SHP77 (cell line): ENCODE measurements around the gene PCCA.
"Not testable (repeated sequence)": the region's sequence is repeated elsewhere in the genome, so short reads cannot be mapped to it uniquely, and the experiment has no call there.

Experiments
- DNase-seq, 2 experiments: peaks; one replicate each; lab custom pipeline; 2025; lab: John Stamatoyannopoulos, UW

Gene PCCA

DNA sequence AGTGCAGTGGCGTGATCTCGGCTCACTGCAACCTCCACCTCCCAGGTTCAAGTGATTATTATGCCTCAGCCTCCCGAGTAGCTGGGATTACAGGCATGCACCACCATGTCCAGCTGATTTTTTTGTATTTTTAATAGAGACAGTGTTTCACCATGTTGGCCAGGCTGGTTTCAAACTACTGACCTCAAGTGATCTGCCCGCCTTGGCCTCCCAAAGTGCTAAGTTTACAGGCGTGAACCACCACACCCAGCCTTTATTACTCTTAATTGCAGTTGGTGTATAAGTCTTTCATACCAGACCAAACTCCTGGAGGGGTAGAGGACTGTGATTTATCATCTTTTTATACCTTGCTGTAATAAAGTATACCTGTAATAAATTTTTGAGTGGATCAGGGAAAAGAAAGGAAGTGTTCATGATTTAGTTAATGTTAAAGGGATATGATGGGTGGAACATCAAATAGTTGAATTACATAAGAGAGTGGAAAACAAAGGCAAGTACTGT is 52.6 kb downstream of the PCCA start:
- DNase-seq = not testable (repeated sequence)

DNA sequence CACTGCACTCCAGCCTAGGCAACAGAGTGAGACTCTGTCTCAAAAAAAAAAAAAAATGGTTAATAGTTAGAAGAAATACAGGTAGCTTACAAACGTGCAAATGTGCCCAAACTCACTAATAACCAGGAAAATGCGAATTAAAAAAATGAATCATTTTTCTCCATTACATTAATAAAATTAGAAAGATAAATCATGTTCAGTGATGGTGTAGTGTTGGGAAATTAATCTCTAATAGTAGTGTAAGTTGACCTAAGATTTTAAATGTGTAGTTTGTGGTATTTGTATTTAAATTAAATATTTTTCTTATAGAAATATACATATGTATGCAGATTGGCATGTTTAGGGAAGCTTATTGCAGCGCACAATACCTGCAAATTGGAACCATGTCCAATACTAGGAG is 57.6 kb downstream of the PCCA start:
- no peak for DNase-seq

DNA sequence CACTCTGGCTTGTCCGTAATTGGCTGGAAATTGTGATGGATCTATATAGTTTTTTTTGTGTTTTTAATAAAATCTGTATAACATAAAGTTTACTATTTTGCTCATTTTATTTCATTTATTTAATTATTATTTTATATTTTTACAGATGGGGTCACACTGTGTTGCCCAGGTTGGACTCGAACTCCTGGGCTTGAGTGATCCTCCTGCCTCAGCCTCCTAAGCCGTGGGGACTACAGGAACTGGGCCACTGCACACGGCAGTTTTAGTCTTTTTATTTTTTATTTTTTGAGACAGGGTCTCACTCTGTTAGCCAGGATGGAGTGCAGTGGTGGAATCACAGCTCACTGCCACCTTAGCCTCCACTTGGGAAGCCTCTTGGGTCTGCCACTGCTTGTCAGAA is 58.9 kb downstream of the PCCA start:
- no peak for DNase-seq

DNA sequence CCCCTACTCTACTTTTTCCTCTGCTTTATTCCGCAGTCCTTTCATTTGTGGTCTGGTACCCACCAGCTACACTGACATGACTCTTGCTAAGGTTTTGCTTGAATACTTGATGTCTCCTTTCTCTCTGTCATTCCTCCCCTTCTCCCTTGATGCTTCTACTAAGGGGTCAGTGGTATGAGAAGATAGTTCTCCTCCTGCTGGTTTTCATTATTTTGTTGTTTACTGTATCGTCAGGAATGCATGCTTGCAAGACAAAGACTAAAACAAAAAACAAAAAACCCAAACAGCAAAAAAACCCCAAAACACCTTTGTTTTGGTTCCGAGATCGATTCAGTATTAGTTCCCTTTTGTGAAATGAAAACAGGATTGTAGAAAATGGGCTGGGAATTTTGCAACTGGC is 59.5 kb downstream of the PCCA start:
- no peak for DNase-seq

DNA sequence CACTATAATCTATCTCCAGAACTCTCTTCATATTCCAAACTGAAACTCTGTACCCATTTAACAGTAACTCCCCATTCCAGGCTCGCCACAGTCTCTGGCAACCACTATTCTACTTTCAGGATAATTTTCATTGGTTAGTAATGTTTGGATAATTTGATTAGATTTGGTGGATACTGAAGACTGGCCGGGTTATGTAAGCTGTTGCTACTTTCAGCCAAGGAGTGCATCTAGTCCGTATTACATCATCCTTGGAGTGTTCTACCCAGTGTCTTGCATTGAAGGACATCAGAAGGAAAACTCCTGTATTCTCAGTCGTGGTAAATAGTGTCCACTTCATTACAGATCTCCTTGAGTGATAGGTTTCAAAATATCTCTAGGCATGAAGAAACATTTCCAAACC is 60.5 kb downstream of the PCCA start:
- DNase-seq = no peak

DNA sequence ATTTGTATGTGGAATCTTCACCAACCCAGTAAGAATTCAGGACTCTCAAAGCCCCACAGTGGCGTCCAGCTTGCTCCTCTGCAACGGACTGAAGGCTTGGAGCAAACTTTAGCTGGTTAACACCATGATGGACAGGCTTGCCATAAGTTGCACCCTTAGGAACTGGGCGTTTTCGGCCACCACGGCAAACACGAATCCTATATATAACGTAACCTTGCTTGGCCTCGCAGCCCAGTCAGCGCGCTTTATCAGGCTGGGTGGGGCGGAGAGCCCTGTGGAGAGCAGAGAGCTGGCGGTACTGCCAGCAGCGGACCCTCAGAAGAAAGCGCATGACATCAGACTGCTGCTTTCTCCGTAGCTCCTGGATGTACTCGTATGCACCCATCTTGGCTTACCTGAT is 61.8 kb downstream of the PCCA start:
- DNase-seq = not testable (repeated sequence)

DNA sequence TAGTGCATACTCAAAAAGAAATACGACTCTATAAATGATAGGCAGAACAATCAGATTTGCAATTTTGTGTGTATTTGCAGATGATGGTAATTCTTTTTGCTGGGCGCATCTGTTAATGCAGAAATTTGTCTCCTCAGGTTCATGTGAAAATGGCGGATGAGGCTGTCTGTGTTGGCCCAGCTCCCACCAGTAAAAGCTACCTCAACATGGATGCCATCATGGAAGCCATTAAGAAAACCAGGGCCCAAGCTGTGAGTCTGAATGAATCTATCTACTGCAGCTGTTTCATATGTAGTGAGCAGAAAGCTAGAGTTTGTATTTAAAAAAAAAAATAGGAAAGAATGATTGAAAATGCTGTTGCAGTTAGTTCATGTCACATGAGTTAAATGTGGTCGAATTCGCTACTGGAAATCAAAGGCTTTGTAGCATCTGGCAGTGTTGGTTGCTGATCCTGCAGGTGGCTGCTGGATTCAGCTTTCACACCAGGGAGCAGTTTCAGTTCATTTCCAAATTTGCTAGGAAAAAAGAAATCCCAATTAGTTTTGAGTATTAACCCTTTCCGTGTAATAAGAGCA is 66.0 kb downstream of the PCCA start:
- DNase-seq = no peak

DNA sequence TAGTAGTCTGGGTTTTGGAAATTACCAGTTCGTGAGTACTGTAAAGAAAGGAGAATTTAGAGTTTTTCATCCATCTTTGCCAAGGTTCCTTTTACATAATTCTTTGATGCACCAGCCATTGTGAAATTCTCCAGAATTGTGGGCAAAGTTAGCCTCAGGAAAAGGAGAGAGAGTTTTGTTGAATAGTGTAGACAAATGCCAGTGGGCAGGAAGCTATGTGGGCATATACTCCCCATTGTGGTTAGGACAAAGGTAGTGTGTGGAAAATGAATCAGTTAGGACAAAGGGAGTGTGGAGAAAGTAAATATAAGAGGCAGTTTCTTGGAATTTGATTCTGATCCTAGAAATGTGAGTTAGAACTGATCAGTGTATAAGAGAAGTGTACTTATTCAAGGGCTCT is 67.9 kb downstream of the PCCA start:
- DNase-seq = no peak

DNA sequence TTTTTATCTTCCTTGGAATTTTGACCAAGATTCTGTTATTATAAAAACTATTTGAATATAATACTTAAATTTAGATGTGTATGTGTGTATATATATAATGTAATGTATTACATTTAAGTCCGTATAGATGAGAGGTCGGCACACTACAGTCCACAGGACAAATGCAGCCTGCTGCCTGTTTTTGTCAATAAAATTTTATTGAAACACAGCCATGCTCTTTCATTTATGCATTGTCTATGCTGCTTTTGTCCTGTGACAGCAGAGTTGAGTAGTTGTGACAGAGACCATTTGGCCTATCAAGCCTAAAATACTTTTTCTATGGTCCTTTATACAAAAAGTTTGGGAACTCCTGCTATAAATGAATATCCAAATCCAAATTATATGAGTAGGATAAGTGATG is 69.7 kb downstream of the PCCA start:
- no peak for DNase-seq

DNA sequence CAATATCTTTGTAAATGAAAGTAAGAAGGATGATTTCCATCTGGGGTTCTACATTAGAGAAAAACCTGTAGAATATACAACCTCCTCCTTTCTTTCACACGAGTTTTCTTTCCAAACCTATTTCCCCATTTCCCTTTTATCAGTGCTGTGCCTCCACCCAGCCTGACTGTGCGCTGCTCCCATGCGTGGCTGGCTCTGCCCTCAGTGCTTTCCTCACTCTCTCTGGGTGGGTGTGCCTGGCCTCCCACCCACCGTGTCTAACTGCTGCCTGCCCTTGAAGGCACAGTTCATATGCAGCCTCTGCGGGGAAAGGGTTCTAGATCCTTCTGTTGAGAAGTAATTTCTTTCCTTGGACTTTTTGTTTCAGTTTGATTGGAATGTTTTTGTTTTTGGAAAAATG is 70.7 kb downstream of the PCCA start:
- DNase-seq = no peak

DNA sequence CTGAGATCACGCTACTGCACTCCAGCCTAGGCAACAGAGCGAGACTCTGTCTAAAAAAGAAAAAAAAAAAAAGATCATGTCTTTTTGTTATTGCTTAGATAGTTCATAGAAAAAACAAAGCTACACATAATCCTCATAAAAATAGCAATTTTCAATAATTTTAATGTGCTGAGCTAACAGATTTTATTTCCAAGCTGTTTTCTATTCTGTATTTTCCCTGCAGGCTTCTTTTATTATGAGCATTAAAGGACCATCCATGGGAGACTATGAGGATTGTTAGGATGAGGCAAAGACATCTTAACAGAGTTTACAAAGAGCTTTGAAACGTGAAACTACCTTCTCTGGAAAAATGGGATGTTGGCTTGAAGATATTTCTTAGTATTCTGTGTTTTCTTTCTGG is 71.6 kb downstream of the PCCA start:
- DNase-seq = no peak

DNA sequence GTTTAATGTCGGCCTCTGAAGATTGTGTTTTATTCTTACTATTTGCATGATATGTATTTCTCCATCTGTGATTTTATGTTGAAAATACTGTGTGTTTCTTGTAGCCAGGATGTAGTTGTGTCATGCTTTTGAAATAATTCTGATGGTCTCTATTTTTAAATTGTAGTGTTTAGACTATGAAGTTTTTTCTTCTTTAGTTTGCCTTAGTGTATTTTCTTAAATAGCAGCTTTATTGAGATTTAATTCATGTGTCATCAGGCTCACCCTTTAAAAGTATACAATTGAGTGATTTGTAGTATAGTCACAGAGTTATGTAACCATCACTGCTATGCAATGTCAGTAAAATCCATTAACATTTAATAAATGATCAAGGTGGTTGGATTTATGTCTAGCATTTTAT is 74.5 kb downstream of the PCCA start:
- no peak for DNase-seq

DNA sequence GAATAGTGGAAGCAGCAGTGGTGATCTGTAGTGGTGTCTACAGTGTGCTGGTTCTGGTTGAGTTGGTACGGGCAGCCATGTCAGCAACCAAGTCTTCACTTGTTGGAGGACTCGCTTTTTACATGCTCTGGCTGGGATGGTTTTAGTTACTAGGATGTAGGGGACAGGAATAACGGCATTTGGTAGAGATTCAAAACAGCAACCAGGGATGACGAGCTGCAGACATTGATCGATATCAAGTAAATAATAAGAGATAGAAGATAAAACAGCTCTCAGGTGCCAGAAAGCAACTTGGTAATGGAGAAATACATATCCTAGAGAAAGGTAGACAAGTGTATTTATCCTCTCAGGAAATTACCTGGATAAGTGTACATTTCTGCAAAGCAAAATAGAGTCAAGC is 84.3 kb downstream of the PCCA start:
- no peak for DNase-seq

DNA sequence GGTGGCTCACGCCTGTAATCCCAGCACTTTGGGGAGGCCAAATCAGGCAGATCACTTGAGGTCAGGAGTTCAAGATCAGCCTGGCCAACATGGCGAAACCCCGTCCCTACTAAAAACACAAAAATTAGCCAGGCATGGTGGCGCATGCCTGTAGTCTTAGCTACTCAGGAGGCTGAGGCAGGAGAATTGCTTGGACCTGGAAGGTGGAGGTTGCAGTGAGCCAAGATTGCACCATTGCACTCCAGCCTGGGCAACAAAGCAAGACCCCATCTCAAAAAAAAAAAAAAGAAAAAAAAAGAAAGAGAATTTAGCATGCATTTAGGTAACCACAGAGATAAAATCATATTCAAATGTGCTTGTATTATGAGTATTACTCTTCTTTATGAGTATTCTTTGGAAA is 85.6 kb downstream of the PCCA start:
- DNase-seq = not testable (repeated sequence)

DNA sequence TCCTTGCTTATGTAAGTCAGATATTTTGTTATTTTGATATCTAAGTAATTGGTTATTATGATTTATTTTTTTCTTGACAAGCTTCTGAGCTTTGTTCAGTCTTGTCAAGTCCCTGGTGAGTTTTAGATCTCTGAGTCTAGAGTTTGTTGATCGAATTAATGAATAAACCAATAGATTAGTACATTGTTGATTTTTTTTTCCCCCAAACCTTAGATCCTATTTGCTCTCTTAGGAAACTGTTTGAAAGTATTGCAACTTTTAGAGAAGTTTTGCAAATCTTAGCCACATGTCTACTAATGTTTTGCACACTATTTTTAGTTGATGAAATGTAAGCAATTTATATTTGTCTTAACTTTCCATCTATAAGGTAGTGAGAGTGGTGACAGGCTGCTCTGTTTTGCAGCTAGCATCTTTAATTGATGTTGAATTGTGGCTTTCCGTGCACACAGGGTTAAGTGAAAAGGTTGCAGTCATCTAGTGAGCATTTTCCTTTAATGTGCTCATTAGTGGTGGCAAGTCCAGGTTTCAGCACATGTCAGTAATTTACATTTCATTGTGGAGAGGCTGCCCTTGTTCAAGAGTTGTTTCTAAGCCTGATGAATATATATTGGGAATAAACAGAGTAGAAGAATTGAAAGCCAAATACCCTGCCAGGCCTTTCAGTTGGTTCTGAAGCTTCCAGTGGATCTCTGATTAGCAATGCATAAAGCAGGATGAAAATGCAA is 86.3 kb downstream of the PCCA start:
- no peak for DNase-seq

DNA sequence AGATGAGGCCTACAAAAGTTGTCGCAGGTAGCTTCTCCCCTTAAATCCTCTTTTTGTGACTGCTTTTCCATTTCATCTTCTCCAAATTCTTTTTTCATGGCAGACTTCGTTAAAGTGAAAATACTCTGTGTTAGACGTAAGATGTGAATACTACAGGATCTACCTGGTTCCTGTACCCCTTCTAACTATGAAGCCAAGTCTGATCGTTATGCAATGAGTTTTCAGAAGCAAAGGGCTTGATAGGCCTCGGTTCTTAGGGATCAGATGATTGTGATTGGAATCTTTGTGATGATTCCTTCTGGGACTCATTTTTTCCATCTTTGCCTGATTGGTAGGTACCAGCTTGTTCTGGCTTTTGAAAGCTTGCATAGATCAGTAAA is 86.9 kb downstream of the PCCA start:
- no peak for DNase-seq

DNA sequence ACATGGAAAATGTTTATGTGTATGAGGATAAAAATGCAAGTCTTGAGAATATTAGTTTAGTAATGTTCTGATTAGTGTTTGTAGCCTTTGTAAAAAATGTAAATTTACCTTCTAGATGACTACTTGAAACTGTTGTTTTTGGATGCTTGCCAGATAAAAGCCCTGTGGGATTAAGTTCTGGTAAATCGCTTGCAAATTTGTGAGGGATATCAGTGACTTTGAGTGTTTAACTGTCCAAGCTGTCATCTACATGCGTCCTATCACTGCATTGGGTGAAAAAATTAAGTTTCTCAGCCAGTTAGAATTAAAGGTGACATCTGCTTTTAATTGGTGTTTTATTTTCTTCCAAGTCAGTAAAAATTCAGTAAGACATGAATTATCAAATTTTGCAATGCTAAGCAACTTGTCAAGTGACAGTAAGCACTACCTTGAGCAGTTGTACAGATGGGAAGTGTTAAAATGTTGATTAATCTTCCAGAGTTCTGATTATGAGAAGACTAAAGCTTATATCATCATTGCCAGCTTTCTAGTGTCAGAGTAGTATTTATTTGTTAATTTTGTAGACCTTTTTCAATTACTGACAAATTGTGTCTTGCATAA is 88.0 kb downstream of the PCCA start:
- peak; percentile 49 to 57 for DNase-seq

DNA sequence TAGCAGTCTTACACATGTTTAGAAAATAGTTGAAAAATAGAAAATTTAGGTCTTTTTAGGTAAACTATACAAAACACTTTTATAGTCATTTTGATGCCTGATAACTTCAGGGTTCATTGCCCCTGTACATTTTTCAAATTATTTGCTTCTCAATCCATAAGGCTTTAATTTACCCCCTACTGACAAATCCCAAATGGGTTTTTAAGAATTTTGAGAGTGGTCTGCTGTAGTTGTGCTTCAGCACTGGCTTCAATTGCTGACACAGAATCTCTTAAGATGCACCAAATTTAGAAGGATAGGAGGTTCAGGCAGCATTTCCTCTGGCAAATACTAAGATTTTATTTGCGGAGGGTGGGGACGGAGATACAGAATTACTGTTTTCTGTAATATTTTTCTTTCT is 89.4 kb downstream of the PCCA start:
- no peak for DNase-seq

DNA sequence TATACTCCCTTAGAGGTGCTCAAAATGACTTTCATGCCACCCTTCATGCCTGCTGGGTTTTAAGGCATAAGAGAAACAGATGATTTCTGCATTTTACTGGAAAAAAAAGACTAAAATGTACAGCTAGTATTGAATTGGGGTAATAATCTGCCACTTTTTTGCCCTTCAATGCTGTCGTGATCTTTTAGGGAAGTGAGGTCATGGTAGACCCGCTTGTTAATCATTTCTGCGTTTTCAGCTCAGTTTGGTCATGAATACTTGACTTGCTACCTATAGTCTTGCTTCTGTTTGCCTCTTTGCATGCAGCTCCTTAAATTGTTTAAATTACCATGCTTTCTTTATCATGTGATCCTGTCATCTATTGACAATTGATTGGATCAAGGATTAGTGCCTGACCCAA is 90.4 kb downstream of the PCCA start:
- DNase-seq = no peak

DNA sequence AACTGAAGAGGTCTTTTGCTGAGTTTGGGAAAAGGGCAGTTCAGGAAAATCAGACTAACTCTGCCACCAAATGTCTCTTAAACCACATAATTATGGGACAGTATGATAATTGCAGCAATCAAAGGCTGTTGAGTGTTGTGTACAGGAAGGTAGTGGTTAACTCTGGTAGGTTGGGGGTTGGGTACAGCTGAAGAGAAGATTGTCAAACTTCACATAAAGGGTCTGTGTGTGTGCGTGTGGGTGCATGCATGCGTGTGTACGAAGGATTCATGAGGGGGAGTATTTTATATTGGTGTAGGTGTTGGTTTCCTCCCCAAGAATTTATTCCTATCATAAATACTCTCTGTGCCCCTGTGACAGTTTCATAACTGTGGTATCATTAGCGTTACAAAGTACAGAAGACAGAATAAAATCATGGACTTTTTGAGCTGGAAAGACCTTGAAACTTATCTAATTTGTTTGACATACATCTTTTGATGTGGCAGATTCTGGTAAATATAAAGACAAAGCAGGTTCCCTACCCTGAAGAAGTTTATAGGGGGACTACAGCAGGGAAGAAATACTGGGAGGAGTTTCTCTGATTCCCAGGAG is 94.1 kb downstream of the PCCA start:
- DNase-seq = no peak

DNA sequence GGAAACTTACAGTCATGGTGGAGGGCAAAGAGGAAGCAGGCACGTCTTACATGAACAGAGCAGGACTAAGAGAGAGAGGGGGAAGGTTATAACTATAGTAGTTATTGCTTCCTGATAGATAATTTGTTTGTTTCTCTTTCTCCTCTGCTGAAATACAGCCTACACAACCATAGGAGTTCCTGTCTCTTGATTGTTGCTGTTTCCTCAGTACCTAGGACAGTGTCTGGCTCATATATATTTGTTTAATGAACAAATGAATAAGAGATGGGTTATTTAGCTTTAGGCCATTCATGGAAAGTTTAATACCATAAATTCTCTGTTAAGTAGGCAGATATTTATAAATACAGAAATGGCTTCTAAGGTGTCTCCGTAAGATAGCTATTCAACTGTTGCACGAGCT is 95.2 kb downstream of the PCCA start:
- DNase-seq = no peak

DNA sequence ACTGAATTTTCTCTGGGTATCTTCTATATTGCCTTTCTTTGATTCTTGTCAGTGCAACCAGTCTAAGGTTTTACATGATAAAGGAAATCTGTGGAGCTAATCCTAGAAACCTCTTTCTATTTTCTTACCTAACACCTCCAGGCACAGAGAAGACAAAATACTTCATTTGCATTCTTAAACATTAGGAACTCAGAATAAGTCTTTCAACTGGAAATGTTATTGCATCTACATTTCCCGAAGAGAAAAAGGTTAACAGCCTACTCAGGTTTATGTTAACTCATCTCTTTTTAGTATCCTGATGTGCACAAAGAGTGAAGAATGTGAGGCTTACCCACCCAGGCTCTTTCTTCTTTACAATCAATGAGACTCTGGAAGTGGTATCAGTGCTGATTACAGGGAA is 106.7 kb downstream of the PCCA start:
- no peak for DNase-seq

DNA sequence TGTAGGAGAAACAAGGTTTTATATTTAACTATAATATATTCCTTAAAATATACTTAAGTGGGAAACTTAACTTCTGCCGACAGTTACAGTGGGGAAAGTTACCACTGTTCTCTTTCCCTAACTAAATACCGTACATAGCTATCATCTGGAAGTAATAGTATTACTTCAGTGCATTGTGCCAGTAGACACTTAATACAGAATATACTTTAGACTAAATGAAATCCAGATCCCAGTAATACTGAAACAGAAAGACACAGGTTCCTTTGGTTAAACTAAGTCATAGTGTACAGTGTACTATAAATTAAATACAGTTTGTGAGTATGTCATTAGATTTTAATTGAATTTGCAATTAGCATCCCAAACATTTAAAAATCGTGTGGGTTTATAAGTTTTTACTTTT is 107.5 kb downstream of the PCCA start:
- no peak for DNase-seq
